ENCODE results near the gene BICC1. TPM values are rescaled to one million over a fixed set of nuclear protein-coding genes. Genes with fewer than 3 reads are reported as not detected.

The BICC1 gene
- total and polyA plus RNA-seq, 2 of the 13 experiments (the other 11 are each of a cell fraction or from before 2014, with no cell fraction given), result 0.18 to 1.5 TPM

DNA sequence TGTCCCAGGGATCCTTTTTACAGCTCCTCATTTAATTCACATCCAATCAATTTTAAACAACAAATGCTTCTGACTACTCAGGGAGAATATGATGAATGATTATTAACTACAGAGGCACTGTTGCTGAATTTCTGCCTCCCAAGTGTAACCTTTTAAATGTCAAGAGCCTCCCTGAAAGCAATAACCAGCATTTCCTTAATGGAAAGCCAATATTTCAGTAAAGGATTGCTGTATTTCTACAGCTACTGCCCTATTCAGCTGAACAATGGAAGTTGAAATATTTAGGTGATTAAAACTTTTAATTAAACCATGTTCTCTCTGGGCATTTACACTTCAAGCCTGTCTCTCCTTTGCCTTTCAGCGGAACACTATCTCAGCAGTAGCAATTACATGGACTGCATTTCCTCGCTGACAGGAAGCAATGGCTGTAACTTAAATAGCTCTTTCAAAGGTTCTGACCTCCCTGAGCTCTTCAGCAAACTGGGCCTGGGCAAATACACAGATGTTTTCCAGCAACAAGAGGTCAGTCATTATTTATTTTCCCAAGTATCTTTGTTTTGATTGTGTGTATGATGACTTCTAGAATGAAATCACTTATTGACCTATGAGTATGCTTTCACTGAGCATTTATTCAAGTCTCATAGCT, 304.7 kb downstream of the BICC1 start (continued):
- no peak for TF ChIP-seq TSC22D2 (CRISPR knock-in tag; IDR thresholded peaks at IDR 0.05; ENCODE audit: borderline replicate concordance)
- TF ChIP-seq GATAD1 (CRISPR knock-in tag; IDR thresholded peaks at IDR 0.05), result no peak
- TF ChIP-seq RBM22 (optimal IDR thresholded peaks at IDR 0.05; ENCODE audit: low read length), result no peak
- TF ChIP-seq HNRNPH1 (optimal IDR thresholded peaks at IDR 0.05; ENCODE audit: low read depth, low read length), result no peak
- no peak for TF ChIP-seq ZNF143 (CRISPR knock-in tag; IDR thresholded peaks at IDR 0.05)
- TF ChIP-seq POGZ (CRISPR knock-in tag; IDR thresholded peaks at IDR 0.05), result no peak
- TF ChIP-seq ZNF547 (CRISPR knock-in tag; IDR thresholded peaks at IDR 0.05), result no peak
- TF ChIP-seq ZNF180 (CRISPR knock-in tag; IDR thresholded peaks at IDR 0.05; ENCODE audit: borderline replicate concordance, low read depth), result no peak
- no peak for TF ChIP-seq EED (CRISPR knock-in tag; IDR thresholded peaks at IDR 0.05)
- no peak for TF ChIP-seq ZNF614 (CRISPR knock-in tag; IDR thresholded peaks at IDR 0.05; ENCODE audit: borderline replicate concordance)
- TF ChIP-seq, protein P1, sequence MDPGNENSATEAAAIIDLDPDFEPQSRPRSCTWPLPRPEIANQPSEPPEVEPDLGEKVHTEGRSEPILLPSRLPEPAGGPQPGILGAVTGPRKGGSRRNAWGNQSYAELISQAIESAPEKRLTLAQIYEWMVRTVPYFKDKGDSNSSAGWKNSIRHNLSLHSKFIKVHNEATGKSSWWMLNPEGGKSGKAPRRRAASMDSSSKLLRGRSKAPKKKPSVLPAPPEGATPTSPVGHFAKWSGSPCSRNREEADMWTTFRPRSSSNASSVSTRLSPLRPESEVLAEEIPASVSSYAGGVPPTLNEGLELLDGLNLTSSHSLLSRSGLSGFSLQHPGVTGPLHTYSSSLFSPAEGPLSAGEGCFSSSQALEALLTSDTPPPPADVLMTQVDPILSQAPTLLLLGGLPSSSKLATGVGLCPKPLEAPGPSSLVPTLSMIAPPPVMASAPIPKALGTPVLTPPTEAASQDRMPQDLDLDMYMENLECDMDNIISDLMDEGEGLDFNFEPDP (CRISPR knock-in tag; conservative IDR thresholded peaks at IDR 0.05), result no peak
- no peak for TF ChIP-seq SMC3 (IDR thresholded peaks at IDR 0.05; ENCODE audit: low read length)
- TF ChIP-seq CC2D1A (CRISPR knock-in tag; IDR thresholded peaks at IDR 0.05), result no peak
- TF ChIP-seq HNF1A (IDR thresholded peaks at IDR 0.05; ENCODE audit: low read depth), result no peak
- TF ChIP-seq HNF1A (CRISPR knock-in tag; IDR thresholded peaks at IDR 0.05; ENCODE audit: borderline replicate concordance), result no peak
- TF ChIP-seq ZNF792 (CRISPR knock-in tag; IDR thresholded peaks at IDR 0.05), result peak; percentile 68; the same call in 1 of the 2 replicates
- no peak for TF ChIP-seq ZNF773 (CRISPR knock-in tag; IDR thresholded peaks at IDR 0.05; ENCODE audit: borderline replicate concordance)
- no peak for TF ChIP-seq ZNF282 (IDR thresholded peaks at IDR 0.05; ENCODE audit: partially characterized antibody)
- TF ChIP-seq, protein P2, sequence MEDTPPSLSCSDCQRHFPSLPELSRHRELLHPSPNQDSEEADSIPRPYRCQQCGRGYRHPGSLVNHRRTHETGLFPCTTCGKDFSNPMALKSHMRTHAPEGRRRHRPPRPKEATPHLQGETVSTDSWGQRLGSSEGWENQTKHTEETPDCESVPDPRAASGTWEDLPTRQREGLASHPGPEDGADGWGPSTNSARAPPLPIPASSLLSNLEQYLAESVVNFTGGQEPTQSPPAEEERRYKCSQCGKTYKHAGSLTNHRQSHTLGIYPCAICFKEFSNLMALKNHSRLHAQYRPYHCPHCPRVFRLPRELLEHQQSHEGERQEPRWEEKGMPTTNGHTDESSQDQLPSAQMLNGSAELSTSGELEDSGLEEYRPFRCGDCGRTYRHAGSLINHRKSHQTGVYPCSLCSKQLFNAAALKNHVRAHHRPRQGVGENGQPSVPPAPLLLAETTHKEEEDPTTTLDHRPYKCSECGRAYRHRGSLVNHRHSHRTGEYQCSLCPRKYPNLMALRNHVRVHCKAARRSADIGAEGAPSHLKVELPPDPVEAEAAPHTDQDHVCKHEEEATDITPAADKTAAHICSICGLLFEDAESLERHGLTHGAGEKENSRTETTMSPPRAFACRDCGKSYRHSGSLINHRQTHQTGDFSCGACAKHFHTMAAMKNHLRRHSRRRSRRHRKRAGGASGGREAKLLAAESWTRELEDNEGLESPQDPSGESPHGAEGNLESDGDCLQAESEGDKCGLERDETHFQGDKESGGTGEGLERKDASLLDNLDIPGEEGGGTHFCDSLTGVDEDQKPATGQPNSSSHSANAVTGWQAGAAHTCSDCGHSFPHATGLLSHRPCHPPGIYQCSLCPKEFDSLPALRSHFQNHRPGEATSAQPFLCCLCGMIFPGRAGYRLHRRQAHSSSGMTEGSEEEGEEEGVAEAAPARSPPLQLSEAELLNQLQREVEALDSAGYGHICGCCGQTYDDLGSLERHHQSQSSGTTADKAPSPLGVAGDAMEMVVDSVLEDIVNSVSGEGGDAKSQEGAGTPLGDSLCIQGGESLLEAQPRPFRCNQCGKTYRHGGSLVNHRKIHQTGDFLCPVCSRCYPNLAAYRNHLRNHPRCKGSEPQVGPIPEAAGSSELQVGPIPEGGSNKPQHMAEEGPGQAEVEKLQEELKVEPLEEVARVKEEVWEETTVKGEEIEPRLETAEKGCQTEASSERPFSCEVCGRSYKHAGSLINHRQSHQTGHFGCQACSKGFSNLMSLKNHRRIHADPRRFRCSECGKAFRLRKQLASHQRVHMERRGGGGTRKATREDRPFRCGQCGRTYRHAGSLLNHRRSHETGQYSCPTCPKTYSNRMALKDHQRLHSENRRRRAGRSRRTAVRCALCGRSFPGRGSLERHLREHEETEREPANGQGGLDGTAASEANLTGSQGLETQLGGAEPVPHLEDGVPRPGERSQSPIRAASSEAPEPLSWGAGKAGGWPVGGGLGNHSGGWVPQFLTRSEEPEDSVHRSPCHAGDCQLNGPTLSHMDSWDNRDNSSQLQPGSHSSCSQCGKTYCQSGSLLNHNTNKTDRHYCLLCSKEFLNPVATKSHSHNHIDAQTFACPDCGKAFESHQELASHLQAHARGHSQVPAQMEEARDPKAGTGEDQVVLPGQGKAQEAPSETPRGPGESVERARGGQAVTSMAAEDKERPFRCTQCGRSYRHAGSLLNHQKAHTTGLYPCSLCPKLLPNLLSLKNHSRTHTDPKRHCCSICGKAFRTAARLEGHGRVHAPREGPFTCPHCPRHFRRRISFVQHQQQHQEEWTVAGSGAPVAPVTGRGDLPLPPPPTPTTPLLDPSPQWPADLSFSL (CRISPR knock-in tag; IDR thresholded peaks at IDR 0.05), result no peak
- no peak for TF ChIP-seq ZNF225 (CRISPR knock-in tag; IDR thresholded peaks at IDR 0.05)
